ENCODE results near the gene PRAC2. TPM values are rescaled to one million over a fixed set of nuclear protein-coding genes. Genes with fewer than 3 reads are reported as not detected.
A peak's percentile ranks its signal among the peaks of the same experiment; 100 is the strongest.

Gene PRAC2
- polyA plus RNA-seq, 1 donor (not counting 4 experiments of a cell fraction or from before 2014, with no cell fraction given), result not detected

DNA sequence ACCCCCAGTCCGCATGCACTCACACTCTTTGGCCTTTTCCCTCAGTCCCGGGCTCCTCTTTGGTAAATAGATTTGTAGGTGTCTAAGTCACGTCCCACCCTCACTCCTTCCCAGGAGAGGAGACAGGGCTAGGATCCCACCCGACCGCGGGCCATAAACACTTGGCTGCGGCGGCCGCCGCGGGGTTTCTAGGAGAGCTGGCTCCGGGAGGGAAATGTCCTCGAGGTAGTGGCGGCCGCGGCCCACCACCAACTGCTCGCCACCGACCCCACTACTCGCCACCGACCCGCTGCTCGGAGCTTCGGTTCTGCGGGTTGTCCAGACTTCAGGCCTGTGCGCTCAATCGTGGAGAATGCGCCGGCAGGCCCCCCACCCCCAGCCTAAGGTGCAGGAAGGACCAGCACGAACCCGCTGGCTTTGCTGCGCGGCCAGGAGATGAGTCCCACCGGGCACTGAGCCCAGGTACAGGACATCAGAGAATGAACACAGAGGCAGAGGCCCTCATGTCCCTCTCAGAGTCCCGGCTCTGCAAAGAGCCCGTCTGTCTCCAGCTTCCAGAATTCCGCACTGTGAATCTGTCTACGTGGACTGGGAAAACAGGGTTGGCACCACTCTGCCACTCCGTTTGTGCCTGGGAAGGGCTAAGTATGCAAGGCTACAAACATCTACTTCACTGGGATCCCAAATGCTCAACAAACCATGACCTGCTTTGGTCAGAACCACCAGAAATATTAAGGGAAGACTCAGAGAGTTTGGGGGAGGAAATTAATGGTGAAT lies 2.5 kb downstream of the PRAC2 start:
- Histone ChIP-seq H3K79me2 (ENCODE audit: control insufficient read depth, insufficient read depth, low read length) (no peaks in the 10 kb centered on the region), H3K4me2 (ENCODE audit: control insufficient read depth, extremely low read depth, insufficient read depth, low read depth, low read length) (no peak overlapping the region), H3K27ac (ENCODE audit: control insufficient read depth, insufficient read depth, low read length) (no peak overlapping the region), H3K9me3 (ENCODE audit: control insufficient read depth, low read depth, low read length) (no peaks in the 10 kb centered on the region), H3K4me1 (ENCODE audit: control insufficient read depth, extremely low read depth, insufficient read depth, low read length) (peaks cover 4% of the 10 kb centered on the region), H3K9ac (ENCODE audit: control insufficient read depth, extremely low read depth, insufficient read depth, low read length) (no peak overlapping the region), H2AFZ (ENCODE audit: control insufficient read depth, low read length) (no peak overlapping the region), H3K36me3 (ENCODE audit: control insufficient read depth in 2 of 2, extremely low read depth in 1 of 2, insufficient read depth in 2 of 2, low read length in 2 of 2) (no peaks in the 10 kb centered on the region), H3K9me1 (ENCODE audit: control insufficient read depth, extremely low read depth, insufficient read depth, low read length) (no peaks in the 10 kb centered on the region), H3K4me3 (ENCODE audit: control insufficient read depth in 2 of 3, extremely low read depth in 1 of 3, insufficient read depth in 2 of 3, low read depth in 1 of 3, low read length in 3 of 3) (no peak overlapping the region), H4K20me1 (ENCODE audit: control insufficient read depth, extremely low read depth, insufficient read depth, low read length) (peaks cover under 1% of the 10 kb centered on the region), H3K27me3 (ENCODE audit: control insufficient read depth, extremely low read depth, insufficient read depth, low read length) (peaks cover 100% of the 10 kb centered on the region)
- DNase-seq (ENCODE audit: low read depth, low spot score) (no peak), FAIRE-seq (no peak)
- dilution Hi-C loops (cut with MboI; ENCODE audit: extremely low pct_ligation_motif_present, low sequenced_read_pairs), result no loop called here
- peak; percentile 96 for TF ChIP-seq EZH2 (IDR thresholded peaks at IDR 0.05; ENCODE audit: low read length)
- TF ChIP-seq, protein P1, sequence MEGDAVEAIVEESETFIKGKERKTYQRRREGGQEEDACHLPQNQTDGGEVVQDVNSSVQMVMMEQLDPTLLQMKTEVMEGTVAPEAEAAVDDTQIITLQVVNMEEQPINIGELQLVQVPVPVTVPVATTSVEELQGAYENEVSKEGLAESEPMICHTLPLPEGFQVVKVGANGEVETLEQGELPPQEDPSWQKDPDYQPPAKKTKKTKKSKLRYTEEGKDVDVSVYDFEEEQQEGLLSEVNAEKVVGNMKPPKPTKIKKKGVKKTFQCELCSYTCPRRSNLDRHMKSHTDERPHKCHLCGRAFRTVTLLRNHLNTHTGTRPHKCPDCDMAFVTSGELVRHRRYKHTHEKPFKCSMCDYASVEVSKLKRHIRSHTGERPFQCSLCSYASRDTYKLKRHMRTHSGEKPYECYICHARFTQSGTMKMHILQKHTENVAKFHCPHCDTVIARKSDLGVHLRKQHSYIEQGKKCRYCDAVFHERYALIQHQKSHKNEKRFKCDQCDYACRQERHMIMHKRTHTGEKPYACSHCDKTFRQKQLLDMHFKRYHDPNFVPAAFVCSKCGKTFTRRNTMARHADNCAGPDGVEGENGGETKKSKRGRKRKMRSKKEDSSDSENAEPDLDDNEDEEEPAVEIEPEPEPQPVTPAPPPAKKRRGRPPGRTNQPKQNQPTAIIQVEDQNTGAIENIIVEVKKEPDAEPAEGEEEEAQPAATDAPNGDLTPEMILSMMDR (optimal IDR thresholded peaks at IDR 0.05 in 1 of 3, IDR thresholded peaks at IDR 0.05 in 1 of 3, conservative IDR thresholded peaks at IDR 0.05 in 1 of 3; ENCODE audit: extremely low read depth in 1 of 3, insufficient read depth in 2 of 3, low read length in 3 of 3), result no peak

DNA sequence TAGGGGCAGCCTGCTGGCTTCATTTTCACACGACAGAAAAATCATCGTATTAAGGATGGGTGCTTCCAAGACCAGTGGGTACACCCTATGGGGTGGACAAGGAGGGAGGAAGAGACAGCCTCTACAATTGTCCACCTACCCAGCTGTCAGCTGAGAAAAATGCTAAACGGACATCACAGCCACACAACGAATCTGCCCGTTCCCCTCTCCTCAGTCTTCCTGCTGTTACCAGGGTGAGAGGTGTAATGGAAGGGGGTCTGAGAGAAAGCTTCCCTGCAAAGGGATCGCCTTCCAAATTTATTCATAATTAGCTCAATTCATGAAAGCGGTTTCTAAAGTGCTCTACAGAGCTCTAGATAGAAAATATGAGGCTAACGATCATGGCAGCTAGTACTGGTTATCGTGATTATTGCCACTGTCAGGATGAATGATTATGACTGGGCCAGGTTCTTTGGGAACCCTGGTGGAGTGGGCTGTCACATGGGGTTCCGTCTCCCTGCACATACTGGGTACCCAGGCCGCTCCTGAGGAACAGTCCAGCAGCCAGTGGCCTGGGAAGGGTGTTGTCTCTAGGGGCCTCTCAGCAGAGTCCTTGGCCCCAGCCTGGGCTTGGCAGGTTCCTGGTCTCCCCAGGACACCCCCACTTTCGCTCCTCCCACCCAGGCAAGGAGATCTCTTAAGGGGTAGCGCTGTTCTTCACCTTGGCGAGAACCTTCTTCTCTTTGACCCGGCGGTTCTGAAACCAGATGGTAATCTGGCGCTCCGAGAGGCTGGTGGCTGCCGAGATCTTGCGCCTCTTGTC lies 3.3 kb downstream of the PRAC2 start:
- Histone ChIP-seq H3K9me3 (ENCODE audit: control insufficient read depth, low read depth, low read length) (no peaks in the 10 kb centered on the region), H3K4me2 (ENCODE audit: control insufficient read depth, extremely low read depth, insufficient read depth, low read depth, low read length) (no peak overlapping the region), H3K4me3 (ENCODE audit: control insufficient read depth in 2 of 3, extremely low read depth in 1 of 3, insufficient read depth in 2 of 3, low read depth in 1 of 3, low read length in 3 of 3) (no peak overlapping the region), H3K27me3 (ENCODE audit: control insufficient read depth, extremely low read depth, insufficient read depth, low read length) (peaks cover 99% of the 10 kb centered on the region), H3K79me2 (ENCODE audit: control insufficient read depth, insufficient read depth, low read length) (no peaks in the 10 kb centered on the region), H3K27ac (ENCODE audit: control insufficient read depth, insufficient read depth, low read length) (no peak overlapping the region), H2AFZ (ENCODE audit: control insufficient read depth, low read length) (no peak overlapping the region), H3K36me3 (ENCODE audit: control insufficient read depth in 2 of 2, extremely low read depth in 1 of 2, insufficient read depth in 2 of 2, low read length in 2 of 2) (no peaks in the 10 kb centered on the region), H3K4me1 (ENCODE audit: control insufficient read depth, extremely low read depth, insufficient read depth, low read length) (peaks cover 4% of the 10 kb centered on the region), H4K20me1 (ENCODE audit: control insufficient read depth, extremely low read depth, insufficient read depth, low read length) (no peaks in the 10 kb centered on the region), H3K9me1 (ENCODE audit: control insufficient read depth, extremely low read depth, insufficient read depth, low read length) (no peaks in the 10 kb centered on the region), H3K9ac (ENCODE audit: control insufficient read depth, extremely low read depth, insufficient read depth, low read length) (no peak overlapping the region)
- FAIRE-seq (no peak), DNase-seq (ENCODE audit: low read depth, low spot score) (no peak)
- dilution Hi-C loops (cut with MboI; ENCODE audit: extremely low pct_ligation_motif_present, low sequenced_read_pairs), result no loop called here
- TF ChIP-seq, protein P1 (optimal IDR thresholded peaks at IDR 0.05 in 1 of 3, IDR thresholded peaks at IDR 0.05 in 1 of 3, conservative IDR thresholded peaks at IDR 0.05 in 1 of 3; ENCODE audit: extremely low read depth in 1 of 3, insufficient read depth in 2 of 3, low read length in 3 of 3), result no peak
- TF ChIP-seq EZH2 (IDR thresholded peaks at IDR 0.05; ENCODE audit: low read length), result no peak

All from keratinocyte (primary cell).